Activated T-helper 2 cell treated with anti-CD3 and anti-CD28 coated beads, Interferon-gamma antibody, Interleukin-2, Interleukin-4, amounts not matched to agents 10 μg/mL and 5 μg/mL and 100 μg/mL, durations not matched to agents 14 hours and 24 hours and 36 hours (primary cell): Measurements from ENCODE around the gene SPNS3. TPM values are rescaled to one million over a fixed set of nuclear protein-coding genes. Genes with fewer than 3 reads are reported as not detected.

ENCODE experiments used
- DNase-seq: peaks from one replicate; pipeline ENCODE4 v3.0.0; 2021; ENCODE audit warnings: low spot score
- H3K27ac Mint-ChIP-seq: one replicate; pipeline ENCODE4 v1.8.0; 2021; ENCODE audit warnings: mixed read lengths
- H3K27me3 Mint-ChIP-seq: one replicate; pipeline ENCODE4 v1.8.0; 2021; ENCODE audit warnings: low read depth, mixed read lengths
- H3K36me3 Mint-ChIP-seq: one replicate; pipeline ENCODE4 v1.8.0; 2021; ENCODE audit warnings: low read depth, mixed read lengths
- H3K4me1 Mint-ChIP-seq: one replicate; pipeline ENCODE4 v1.8.0; 2021; ENCODE audit warnings: low read depth, mixed read lengths
- H3K4me3 Mint-ChIP-seq: one replicate; pipeline ENCODE4 v1.8.0; 2021; ENCODE audit warnings: low read depth, mild to moderate bottlenecking, moderate library complexity, mixed read lengths
- H3K9me3 Mint-ChIP-seq: one replicate; pipeline ENCODE4 v1.8.0; 2021; ENCODE audit warnings: mixed read lengths
- intact Hi-C: fragments of 100-400 bp; cut with micrococcal nuclease; formaldehyde crosslinking; loops from one replicate; pipeline ENCODE4 v1.15.1; 2023
- total RNA-seq: library from RNA; stranded (reverse); gene quantifications from 2 replicates; pipeline ENCODE4 v1.2.3, GENCODE V29; 2022

The SPNS3 gene
- total RNA-seq, 1 donor from 2014 or later = 3.3 TPM

DNA sequence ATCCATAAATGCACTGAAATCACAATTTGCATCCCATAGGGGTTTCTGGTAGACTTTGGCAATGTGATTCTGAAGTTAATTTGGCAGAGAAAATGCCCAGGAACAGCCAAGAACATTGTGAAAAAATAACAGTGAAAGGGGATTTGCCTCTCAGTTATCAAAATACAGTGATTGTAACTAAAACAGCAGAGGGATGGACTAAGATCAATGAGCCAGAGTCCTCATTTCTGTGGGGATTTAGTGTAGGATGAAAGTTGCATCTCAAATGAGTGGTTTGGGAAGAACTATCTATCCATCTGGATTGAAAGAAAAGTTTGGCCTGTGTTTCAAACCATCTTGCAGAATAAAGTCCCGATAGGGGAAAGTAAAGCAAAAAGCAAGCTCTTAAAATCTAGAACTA, 93.4 kb downstream of the SPNS3 start:
- Mint-ChIP-seq H3K4me1 (no peaks in the 10 kb centered on the region), H3K27ac (no peak overlapping the region), H3K4me3 (no peak overlapping the region), H3K27me3 (peaks cover 21% of the 10 kb centered on the region), H3K36me3 (no peaks in the 10 kb centered on the region), H3K9me3 (no peaks in the 10 kb centered on the region)
- intact Hi-C loops = no loop called here
- DNase-seq = no peak

DNA sequence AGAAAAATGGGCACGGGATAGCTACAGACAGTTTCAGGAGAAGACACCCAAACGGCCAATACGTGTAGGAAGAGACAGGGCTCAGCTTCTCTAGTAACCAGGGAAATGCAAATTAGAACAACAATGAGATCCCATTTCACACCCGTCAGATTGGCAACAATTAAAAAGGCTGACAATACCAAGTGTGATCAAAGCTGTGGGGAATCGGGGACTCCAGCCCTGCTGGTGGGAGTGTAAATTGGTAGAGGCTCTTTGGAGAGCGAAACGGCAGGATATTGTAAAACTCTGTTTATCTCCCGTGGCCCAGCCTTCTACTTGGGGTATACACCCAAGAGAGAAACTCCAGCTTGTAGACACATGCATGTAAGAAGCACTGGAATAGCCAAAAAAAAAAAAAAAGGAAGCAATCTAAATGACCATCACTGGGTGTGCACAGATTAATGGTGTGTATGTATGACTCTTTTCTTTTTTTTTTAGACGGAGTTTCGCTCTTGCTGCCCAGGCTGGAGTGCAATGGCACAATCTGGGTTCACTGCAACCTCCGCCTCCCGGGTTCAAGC, 93.9 kb downstream of the SPNS3 start:
- H3K36me3 Mint-ChIP-seq = no peaks in the 10 kb centered on the region
- H3K4me3 Mint-ChIP-seq = no peak overlapping the region
- no peak overlapping the region for H3K27ac Mint-ChIP-seq
- H3K27me3 Mint-ChIP-seq = peaks cover 21% of the 10 kb centered on the region
- intact Hi-C loops = no loop called here
- no peaks in the 10 kb centered on the region for H3K4me1 Mint-ChIP-seq
- no peaks in the 10 kb centered on the region for H3K9me3 Mint-ChIP-seq
- no peak for DNase-seq

GRCh38 chr17:4529533-4530152, 95.9 kb downstream of the SPNS3 start:
- no peaks in the 10 kb centered on the region for H3K36me3 Mint-ChIP-seq

GRCh38 chr17:4530799-4531730, 97.3 kb downstream of the SPNS3 start:
- Mint-ChIP-seq H3K36me3 (no peaks in the 10 kb centered on the region), H3K4me3 (no peak overlapping the region), H3K4me1 (peaks cover 6% of the 10 kb centered on the region), H3K9me3 (no peaks in the 10 kb centered on the region), H3K27ac (no peak overlapping the region), H3K27me3 (peaks cover 18% of the 10 kb centered on the region)
- no peak for DNase-seq
- intact Hi-C loops = no loop called here

More at GRCh38 chr17:4529533-4530152, 95.9 kb downstream of the SPNS3 start:
- no peak overlapping the region for H3K27ac Mint-ChIP-seq
- H3K9me3 Mint-ChIP-seq = no peaks in the 10 kb centered on the region
- intact Hi-C loops = no loop called here
- peaks cover 6% of the 10 kb centered on the region for H3K4me1 Mint-ChIP-seq
- DNase-seq = no peak
- no peak overlapping the region for H3K4me3 Mint-ChIP-seq
- H3K27me3 Mint-ChIP-seq = peaks cover 21% of the 10 kb centered on the region

- intact Hi-C loops = no loop called here
- Mint-ChIP-seq H3K4me3 (no peak overlapping the region), H3K9me3 (no peaks in the 10 kb centered on the region)
Observed at GRCh38 chr17:4531988-4532736, 98.4 kb downstream of the SPNS3 start.

DNA sequence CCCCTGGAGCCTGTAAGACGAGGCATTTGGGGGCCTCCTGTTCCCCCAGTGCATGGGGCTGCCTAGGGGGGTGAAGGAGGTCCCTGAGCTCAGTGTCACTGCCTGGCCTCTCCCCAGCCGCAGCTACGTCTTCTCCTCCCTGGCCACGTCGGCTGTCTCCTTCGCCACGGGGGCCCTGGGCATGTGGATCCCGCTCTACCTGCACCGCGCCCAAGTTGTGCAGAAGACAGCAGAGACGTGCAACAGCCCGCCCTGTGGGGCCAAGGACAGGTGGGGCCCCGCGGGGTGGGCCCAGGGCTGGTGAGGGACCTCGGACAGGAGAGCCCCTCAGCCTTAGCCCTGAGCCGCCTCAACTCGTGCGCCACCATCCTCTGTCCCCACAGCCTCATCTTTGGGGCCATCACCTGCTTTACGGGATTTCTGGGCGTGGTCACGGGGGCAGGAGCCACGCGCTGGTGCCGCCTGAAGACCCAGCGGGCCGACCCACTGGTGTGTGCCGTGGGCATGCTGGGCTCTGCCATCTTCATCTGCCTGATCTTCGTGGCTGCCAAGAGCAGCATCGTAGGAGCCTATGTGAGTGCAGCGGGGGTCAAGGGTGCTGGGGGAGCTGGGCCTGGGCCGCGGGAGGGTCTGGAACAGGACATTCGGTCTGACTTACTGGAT, 99.3 kb downstream of the SPNS3 start:
- H3K27ac Mint-ChIP-seq = no peak overlapping the region
- intact Hi-C loops = no loop called here
- H3K27me3 Mint-ChIP-seq = peaks cover 6% of the 10 kb centered on the region
- no peak for DNase-seq
- peaks cover 6% of the 10 kb centered on the region for H3K4me1 Mint-ChIP-seq
- no peaks in the 10 kb centered on the region for H3K9me3 Mint-ChIP-seq
- no peaks in the 10 kb centered on the region for H3K36me3 Mint-ChIP-seq
- no peak overlapping the region for H3K4me3 Mint-ChIP-seq

More at GRCh38 chr17:4531988-4532736, 98.4 kb downstream of the SPNS3 start:
- Mint-ChIP-seq H3K4me1 (peaks cover 6% of the 10 kb centered on the region), H3K27me3 (peaks cover 9% of the 10 kb centered on the region), H3K27ac (no peak overlapping the region), H3K36me3 (no peaks in the 10 kb centered on the region)
- no peak for DNase-seq

- Mint-ChIP-seq H3K27me3 (peaks cover 4% of the 10 kb centered on the region), H3K4me3 (no peak overlapping the region), H3K9me3 (no peaks in the 10 kb centered on the region), H3K27ac (no peak overlapping the region), H3K36me3 (no peaks in the 10 kb centered on the region), H3K4me1 (peaks cover 6% of the 10 kb centered on the region)
- DNase-seq = peak; percentile 19
- intact Hi-C loops = no loop called here
Observed at GRCh38 chr17:4533523-4534504, 100.1 kb downstream of the SPNS3 start.

- DNase-seq = no peak
- Mint-ChIP-seq H3K27me3 (peaks cover 3% of the 10 kb centered on the region), H3K4me1 (peaks cover 6% of the 10 kb centered on the region), H3K27ac (no peak overlapping the region), H3K4me3 (no peak overlapping the region), H3K9me3 (no peaks in the 10 kb centered on the region), H3K36me3 (peaks cover under 1% of the 10 kb centered on the region)
- intact Hi-C loops = no loop called here
Observed at GRCh38 chr17:4534515-4534914, 100.8 kb downstream of the SPNS3 start.

DNA sequence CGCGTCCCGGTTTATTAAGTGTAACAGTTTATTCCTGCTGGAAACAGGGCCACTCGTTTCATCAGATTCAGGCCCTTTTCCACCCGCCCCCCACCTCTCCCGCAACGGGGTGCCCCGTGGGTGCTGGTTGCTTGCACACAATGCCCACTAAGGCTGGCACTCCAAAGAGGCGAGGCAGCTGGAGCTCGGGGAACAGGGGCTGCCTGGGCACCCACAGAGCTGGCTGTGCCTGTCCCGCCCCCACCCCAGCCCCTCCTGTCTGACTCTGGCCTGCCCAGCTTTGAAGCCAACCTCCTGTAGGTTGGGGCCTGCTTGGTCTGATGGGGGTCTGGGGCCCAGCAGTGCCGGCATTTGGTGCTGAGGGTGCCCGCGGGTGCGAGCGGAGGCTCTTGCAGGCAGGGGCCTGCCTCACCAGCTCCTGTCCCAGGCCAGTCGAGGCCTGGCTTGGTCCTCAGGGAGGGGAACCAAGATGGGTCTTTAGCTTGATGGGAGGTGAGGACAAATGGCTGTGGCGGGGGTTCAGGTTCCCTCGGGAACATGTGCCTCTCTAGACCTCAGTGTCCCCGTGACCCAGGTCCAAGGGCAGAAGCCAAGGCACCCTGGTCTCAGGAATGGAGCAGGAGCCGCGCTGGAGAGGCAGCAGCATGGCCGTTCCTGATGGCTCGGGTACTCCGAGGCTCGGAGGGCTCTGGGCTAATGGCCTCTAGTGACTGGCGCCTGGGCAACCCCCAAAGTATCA, 101.4 kb downstream of the SPNS3 start:
- Mint-ChIP-seq H3K36me3 (peaks cover 5% of the 10 kb centered on the region), H3K4me3 (no peak overlapping the region), H3K4me1 (peaks cover 6% of the 10 kb centered on the region), H3K27me3 (peaks cover 2% of the 10 kb centered on the region), H3K9me3 (no peaks in the 10 kb centered on the region), H3K27ac (no peak overlapping the region)
- no peak for DNase-seq
- intact Hi-C loops = no loop called here

DNA sequence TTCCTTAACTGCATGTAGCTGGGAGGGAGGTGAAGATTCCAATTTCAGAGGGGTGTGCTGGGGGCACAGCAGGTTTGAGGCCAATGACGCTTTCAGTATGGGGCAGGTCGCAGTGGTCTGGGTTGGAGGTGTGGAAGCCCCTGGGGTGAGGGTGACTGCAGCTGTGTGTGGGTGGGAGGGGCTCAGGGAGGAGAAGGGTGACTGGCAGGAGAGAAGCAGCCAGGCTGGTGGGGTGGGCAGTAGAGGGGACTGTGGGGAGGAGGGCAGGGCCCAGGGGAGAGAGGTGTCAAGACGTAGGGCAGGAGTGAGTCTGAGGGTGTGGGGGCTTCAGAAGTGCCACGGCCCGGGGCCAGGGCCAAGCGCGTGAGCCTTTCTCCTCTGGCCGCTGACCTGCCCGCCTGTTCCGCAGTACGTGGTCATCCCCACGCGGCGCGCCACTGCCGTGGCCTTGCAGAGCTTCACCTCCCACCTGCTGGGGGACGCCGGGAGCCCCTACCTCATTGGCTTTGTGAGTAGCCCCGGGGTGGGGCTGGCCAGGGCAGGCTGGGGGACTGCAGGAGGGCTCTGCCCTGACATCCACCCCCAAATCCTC, 102.0 kb downstream of the SPNS3 start:
- DNase-seq = no peak
- intact Hi-C loops = no loop called here
- Mint-ChIP-seq H3K9me3 (no peaks in the 10 kb centered on the region), H3K36me3 (peaks cover 7% of the 10 kb centered on the region), H3K4me3 (no peak overlapping the region), H3K27ac (no peak overlapping the region), H3K4me1 (peaks cover 6% of the 10 kb centered on the region), H3K27me3 (peaks cover 2% of the 10 kb centered on the region)
